GM18858 (cell line): ENCODE data around the gene MAGI1.
"Not testable (repeated sequence)": the region's sequence is repeated elsewhere in the genome, so short reads cannot be mapped to it uniquely, and the experiment has no call there.

Source experiments
- ATAC-seq: cut with Tn5 transposase; IDR thresholded peaks from one replicate; pipeline ENCODE4 v1.9.1; 2021; ENCODE audit not compliant: unreplicated experiment

MAGI1 gene

GRCh38 chr3:65914740-65915367 is 123.9 kb downstream of the MAGI1 start:
- ATAC-seq = no peak

- no peak for ATAC-seq
Measured at GRCh38 chr3:65914032-65914739, 124.5 kb downstream of the MAGI1 start.

GRCh38 chr3:65912647-65913046 is 126.1 kb downstream of the MAGI1 start:
- no peak for ATAC-seq

GRCh38 chr3:65908588-65908987 is 130.1 kb downstream of the MAGI1 start:
- ATAC-seq = no peak

- no peak for ATAC-seq
Measured at GRCh38 chr3:65907232-65908130, 131.2 kb downstream of the MAGI1 start.

- no peak for ATAC-seq
Measured at GRCh38 chr3:65905771-65906170, 132.9 kb downstream of the MAGI1 start.

GRCh38 chr3:65904016-65904415 is 134.7 kb downstream of the MAGI1 start:
- no peak for ATAC-seq

- ATAC-seq = no peak
Measured at GRCh38 chr3:65902304-65902793, 136.4 kb downstream of the MAGI1 start.

GRCh38 chr3:65901226-65901625 is 137.5 kb downstream of the MAGI1 start:
- ATAC-seq = no peak

GRCh38 chr3:65899226-65899625 is 139.5 kb downstream of the MAGI1 start:
- ATAC-seq = no peak

- ATAC-seq = no peak
Measured at GRCh38 chr3:65897766-65898165, 141.0 kb downstream of the MAGI1 start.

- no peak for ATAC-seq
Measured at GRCh38 chr3:65896321-65896720, 142.4 kb downstream of the MAGI1 start.

GRCh38 chr3:65894679-65895453 is 143.9 kb downstream of the MAGI1 start:
- no peak for ATAC-seq

- ATAC-seq = no peak
Measured at GRCh38 chr3:65894126-65894525, 144.6 kb downstream of the MAGI1 start.

GRCh38 chr3:65893631-65894030 is 145.1 kb downstream of the MAGI1 start:
- no peak for ATAC-seq

GRCh38 chr3:65891477-65891876 is 147.2 kb downstream of the MAGI1 start:
- not testable (repeated sequence) for ATAC-seq

GRCh38 chr3:65890328-65890727 is 148.4 kb downstream of the MAGI1 start:
- no peak for ATAC-seq

GRCh38 chr3:65889707-65890099 is 149.0 kb downstream of the MAGI1 start:
- no peak for ATAC-seq

GRCh38 chr3:65888980-65889706 is 149.6 kb downstream of the MAGI1 start:
- no peak for ATAC-seq

- no peak for ATAC-seq
Measured at GRCh38 chr3:65888196-65888595, 150.5 kb downstream of the MAGI1 start.
